Stomach (tissue), 4 donors: ENCODE measurements around the gene FCN3.

Experiments
- CTCF ChIP-seq, 7 experiments: fragments of 450-650 bp in 4 of 7; fragments of 200-600 bp in 3 of 7; sonication (generic) in 3 of 7; IDR thresholded peaks; one replicate each; pipeline ENCODE4 v1.5.1; 2016 to 2019; ENCODE audit warnings: antibody characterized with exemption in 7 of 7, control low read depth in 2 of 7, mild to moderate bottlenecking in 1 of 7
- EP300 ChIP-seq: sonication (generic); formaldehyde crosslinking; IDR thresholded peaks from one replicate; pipeline ENCODE4 v1.6.1; 2017; ENCODE audit warnings: antibody characterized with exemption
- POLR2AphosphoS5 ChIP-seq, 3 donors: sonication (generic); formaldehyde crosslinking; IDR thresholded peaks; one replicate each; pipeline ENCODE4 v1.6.1; 2016; ENCODE audit warnings: antibody characterized with exemption in 3 of 3

- no peak for TF ChIP-seq CTCF (IDR thresholded peaks at IDR 0.05)
- no peak for TF ChIP-seq POLR2AphosphoS5 (IDR thresholded peaks at IDR 0.05)
- TF ChIP-seq EP300, result no peak
Measured at GRCh38 chr1:27336756-27337155, 37.9 kb downstream of the FCN3 start.
